Embryonic facial prominence (tissue), 1 donor: Measurements from ENCODE around the gene SLC35C1.
"Not testable (repeated sequence)": the region's sequence is repeated elsewhere in the genome, so short reads cannot be mapped to it uniquely, and the experiment has no call there.

Experiments used
- DNase-seq: peaks from one replicate; pipeline ENCODE4 v3.0.0-alpha.2; 2016; ENCODE audit errors: extremely low spot score

SLC35C1 gene

GRCh38 chr11:45811109-45811435, 6.1 kb downstream of the SLC35C1 start:
- DNase-seq, result no peak

DNA sequence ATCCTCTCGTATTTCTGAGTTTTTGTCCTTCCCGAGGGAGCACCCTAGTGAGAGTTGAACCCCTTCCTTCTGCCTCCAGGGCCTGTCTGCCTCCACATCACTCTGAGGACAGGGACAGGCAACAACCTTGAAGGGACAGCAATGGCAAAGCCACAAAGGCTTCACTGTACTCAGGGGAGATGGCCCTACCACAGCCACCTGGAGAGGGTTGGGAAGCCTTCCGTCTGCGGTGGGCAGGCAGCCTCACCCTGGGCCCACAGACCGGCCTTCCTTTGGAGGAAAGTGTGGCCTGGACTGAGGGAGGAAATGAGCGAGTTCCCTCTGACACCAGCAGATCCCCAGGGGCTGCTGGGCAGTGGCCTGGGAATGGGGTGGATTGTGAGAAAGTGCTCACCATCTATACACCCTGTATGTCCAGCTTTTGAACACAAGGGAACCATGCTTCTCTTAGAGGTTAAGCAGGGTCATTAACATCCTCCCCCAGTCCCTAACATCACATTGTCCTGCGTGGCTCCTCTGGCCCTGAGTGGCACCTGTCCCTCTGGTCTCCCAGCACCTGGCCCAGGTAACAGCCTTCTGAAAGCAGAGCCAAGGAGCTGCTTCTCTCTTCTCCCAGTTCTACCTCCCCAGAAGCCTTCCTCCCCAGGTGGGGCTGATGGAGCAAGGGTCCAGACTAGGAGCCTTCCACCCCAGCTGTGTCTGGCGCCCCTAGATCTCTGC, 6.8 kb downstream of the SLC35C1 start:
- no peak for DNase-seq

DNA sequence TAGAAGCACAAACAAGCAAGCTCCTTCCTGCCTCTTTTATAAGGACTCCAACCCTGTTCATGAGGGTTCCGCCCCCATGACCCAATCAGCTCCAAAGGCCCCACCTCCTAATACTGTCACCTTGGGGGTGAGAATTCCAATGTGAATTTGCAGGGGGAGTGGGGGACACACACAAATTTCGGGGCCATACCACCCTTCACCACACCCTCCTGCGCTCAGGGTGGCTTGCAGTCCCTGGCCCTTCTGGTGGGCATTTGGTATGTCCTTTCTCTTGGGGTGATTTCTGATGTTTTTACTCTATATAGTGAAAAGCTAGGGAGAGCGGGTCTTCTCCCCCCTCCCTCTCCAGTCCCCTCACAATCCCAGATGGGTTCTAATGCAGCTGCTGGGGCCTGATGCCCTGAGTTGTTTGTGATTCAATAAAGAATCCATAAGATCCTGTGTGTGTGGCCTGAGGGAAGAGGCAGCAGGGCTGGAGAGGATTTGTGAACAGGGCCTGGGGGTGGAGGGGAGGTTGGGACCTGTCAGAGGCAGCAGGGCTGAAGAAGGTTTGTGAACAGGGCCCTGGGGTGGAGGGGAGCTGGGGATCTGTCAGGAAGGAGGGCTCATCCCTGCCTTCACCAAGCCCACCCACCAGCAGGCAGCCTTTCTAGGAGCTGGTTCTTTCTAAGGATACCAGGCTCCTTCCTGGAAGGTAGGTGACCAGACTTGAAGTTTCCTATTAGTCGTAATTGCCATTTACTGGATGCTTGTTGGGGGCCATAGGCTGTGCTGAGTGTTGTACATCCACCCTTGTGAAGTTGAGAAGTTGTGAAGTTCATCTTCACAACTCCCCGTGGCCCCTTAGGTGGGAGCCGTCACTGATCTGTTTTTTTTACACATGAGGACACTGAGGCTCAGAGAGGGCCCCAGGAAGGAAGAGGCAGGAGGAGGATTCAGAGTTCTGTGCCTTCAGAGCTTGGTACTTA, 7.9 kb downstream of the SLC35C1 start:
- DNase-seq, result no peak

DNA sequence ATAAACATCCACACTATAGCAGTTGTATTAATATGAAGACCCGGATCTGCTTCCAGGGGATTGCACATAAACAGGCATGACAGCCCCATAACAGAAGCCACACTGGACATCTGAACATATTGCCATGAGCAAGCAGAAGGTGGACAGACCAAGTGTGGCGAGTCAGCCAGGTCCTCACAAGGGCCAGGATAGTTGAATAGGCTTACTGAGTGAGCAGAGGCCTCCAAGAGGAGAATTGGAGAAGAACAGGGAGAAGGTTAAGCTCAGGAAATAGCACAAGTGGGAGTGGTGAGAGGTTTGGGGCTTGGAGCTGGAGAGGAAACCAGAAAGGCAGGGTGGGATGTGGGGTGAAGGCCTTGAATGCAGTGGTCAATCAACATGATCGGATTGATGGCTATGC, 10.8 kb downstream of the SLC35C1 start:
- DNase-seq, result no peak

DNA sequence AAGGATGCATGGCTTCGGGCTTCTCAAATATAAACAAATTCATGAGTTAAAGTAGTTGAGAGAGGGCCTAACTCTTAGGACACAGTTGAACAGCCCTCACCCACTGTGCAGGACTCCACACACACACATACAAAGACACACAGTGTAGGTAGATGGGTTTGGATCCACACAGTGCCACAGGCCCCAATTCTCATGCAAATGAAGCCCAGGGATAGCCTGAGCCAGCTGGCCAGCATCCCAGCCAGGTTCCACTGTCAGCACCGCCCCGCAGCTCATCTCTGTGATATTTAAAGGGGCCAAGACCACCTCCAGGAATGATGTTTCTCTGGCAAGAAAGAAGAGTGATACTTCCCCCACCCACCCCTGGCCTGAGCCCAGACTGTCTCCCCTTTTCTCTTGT, 11.7 kb downstream of the SLC35C1 start:
- DNase-seq, result no peak

GRCh38 chr11:45817191-45817590, 12.2 kb downstream of the SLC35C1 start:
- DNase-seq, result no peak

DNA sequence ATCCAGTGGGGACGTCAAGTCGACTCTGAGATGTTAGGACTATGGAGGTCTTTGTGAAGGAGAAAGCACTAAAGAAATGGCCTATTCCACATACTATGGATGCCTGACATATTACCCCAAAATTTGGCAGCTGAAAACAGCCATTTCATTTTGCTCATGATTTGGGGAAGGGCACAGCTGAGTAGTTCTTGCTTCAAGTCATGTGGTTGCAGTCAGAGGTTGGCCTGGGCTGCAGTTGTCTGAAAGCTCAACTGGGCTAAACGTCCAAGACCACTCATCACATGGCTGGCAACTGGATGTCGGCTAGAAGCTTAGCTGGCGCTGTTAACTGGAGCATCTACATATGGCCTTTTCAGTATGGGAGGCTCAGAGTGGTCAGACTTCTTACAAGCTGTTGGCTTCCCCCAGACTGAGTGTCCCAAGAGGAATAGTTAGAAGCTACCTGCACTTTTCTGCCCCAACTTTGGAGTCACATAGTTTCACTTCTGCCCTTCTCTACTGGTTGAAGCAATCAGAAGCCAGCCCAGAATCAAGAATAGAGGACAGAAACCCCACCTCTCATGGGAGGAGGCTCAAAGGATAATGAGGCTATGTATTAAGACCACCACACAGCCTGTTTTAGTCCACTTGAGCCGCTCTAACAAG, 14.1 kb downstream of the SLC35C1 start:
- DNase-seq, result no peak

DNA sequence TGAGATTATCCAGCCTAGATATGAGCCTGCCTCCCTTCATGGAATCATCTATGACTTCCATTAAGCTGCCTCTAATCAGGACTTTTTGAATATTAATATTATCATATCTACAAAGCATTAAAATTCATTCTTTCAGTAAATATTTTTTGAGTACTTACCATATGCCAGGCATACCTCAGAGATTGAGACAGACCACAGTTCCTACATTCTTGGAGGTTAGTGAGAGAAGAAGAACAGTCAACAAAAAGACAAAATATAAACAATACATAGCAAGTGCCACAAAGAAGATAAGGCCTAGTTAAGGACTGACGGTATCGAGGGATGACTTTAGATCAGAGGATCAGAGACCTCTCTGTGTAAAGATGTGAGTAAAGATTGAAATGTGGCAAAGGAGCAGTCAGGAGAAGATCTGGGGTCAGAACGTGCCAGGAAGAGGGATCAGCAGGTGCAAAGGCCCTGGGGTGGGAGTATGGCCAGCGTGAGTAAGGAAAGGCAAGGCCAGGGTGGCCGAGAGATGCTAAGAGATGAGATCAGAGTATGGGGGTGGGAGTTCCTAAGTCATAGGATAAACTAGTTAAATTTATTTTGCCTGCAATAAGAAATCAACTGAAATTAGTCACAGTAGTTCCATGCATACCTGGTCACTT, 15.4 kb downstream of the SLC35C1 start:
- DNase-seq, result no peak

GRCh38 chr11:45826492-45826891, 21.5 kb downstream of the SLC35C1 start:
- not testable (repeated sequence) for DNase-seq

- no peak for DNase-seq
These were observed 22.2 kb downstream of the SLC35C1 start for GRCh38 chr11:45827123-45827522.

GRCh38 chr11:45828996-45829395, 24.0 kb downstream of the SLC35C1 start:
- DNase-seq, result no peak

GRCh38 chr11:45830596-45830995, 25.6 kb downstream of the SLC35C1 start:
- DNase-seq, result no peak

DNA sequence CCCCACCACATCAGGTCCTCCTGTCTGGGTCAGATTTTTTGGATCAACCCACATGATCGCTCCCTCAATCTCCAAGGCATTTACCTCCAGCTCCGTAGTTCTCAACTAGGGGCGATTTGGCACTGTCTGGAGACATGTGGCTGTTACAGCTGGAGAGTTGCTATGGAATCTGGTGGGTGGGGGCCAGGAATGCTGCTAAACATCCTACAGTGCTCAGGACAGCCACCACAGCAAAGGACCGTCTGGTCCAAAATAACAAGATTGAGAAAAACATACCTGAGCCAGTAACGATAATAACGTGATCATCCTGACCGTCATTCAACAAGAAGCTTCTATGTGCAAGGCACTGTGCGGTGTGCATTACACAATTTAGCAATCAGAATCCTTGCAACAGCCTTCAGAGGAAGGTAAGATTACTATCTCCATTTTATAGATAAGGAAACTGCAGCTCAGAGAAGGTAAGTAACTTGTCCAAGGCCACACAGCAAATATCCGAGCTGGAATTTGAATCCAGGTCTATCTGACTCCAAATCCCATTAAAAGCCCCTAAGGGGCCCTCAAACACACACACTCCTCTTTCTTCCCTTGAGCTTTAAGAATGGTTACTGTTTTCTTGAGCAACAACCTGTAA, 28.0 kb downstream of the SLC35C1 start:
- DNase-seq, result no peak

DNA sequence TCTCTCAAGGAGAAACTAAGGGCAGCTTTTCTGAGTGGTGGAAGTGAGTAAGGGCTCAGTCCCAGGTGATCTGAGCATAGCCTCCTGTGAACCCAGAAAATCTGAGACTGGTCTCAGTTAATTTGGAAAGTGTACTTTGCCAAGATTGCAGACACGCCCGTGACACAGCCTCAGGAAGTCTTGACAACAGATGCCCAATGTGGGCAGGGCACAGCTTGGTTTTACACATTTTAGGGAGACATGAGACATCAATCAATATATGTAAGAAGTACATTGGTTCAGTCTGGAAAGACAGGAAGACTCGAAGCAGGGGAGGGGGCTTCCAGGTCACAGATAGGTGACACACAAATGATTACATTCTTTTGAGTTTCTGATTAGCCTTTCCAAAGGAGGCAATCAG, 28.8 kb downstream of the SLC35C1 start:
- DNase-seq, result no peak

DNA sequence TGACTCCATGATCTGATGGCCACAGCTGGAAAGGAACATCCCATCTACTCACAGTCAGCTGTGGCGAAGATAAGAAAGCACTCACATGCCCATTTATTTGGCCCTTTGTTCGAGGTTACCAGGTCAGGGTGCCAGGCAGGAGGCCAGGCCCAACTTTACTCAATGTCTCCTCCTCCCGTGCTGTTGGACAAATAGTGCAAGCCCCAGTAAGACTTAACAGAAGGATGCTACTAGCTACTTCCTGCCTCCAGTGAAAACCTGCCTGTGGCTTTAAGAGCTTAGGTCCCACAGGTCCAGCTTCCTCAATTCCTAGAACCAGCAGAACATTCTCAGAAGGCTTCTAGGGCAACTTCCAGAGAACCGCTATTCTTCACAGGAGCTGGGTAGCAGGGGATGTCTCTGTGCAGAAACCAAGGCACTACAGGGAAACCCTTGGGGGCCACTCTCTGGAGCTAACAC, 29.4 kb downstream of the SLC35C1 start:
- DNase-seq, result no peak

- no peak for DNase-seq
These were observed 34.3 kb downstream of the SLC35C1 start for GRCh38 chr11:45839204-45839603.

DNA sequence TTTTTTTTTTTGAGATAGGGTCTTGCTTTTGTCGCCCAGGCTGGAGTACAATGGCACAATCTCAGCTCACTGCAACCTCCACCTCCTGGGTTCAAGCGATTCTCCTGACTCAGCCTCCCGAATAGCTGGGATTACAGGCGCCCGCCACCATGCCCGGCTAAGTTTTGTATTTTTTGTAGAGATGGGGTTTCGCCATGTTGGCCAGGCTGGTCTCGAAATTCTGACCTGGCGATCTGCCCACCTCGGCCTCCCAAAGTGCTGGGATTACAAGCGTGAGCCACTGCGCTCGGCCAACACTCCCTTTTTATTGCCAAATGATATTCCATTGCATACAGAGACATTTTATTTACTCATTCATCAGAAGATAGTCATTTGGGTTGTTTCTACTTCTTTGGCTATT, 35.3 kb downstream of the SLC35C1 start:
- not testable (repeated sequence) for DNase-seq

- peak; percentile 84 for DNase-seq
These were observed 38.4 kb downstream of the SLC35C1 start for GRCh38 chr11:45843158-45843924.

GRCh38 chr11:45844822-45845578, 40.1 kb downstream of the SLC35C1 start:
- DNase-seq, result no peak

GRCh38 chr11:45846174-45846675, 41.3 kb downstream of the SLC35C1 start:
- DNase-seq, result no peak
